GM13977 (cell line): ENCODE measurements around the gene DLG2.
"Not testable (repeated sequence)": the region's sequence is repeated elsewhere in the genome, so short reads cannot be mapped to it uniquely, and the experiment has no call there.

Source experiments
- DNase-seq: peaks from one replicate; pipeline ENCODE4 v3.0.0; 2012; ENCODE audit warnings: low spot score
- CTCF ChIP-seq: IDR thresholded peaks from 2 replicates; pipeline ENCODE4 v1.5.1; 2012; ENCODE audit warnings: mild to moderate bottlenecking, control low read depth; ENCODE audit not compliant: insufficient read depth; ENCODE audit errors: extremely low read depth, missing control alignments
- in situ Hi-C: fragments of 300-500 bp; cut with MboI; formaldehyde crosslinking; loops from one replicate; pipeline ENCODE4 v1.12.0; 2022; ENCODE audit warnings: low sequenced_read_pairs, low pct_unique_long_range_greater_than_20kb, mixed read lengths, inconsistent platforms; ENCODE audit not compliant: unreplicated experiment

The DLG2 gene

DNA sequence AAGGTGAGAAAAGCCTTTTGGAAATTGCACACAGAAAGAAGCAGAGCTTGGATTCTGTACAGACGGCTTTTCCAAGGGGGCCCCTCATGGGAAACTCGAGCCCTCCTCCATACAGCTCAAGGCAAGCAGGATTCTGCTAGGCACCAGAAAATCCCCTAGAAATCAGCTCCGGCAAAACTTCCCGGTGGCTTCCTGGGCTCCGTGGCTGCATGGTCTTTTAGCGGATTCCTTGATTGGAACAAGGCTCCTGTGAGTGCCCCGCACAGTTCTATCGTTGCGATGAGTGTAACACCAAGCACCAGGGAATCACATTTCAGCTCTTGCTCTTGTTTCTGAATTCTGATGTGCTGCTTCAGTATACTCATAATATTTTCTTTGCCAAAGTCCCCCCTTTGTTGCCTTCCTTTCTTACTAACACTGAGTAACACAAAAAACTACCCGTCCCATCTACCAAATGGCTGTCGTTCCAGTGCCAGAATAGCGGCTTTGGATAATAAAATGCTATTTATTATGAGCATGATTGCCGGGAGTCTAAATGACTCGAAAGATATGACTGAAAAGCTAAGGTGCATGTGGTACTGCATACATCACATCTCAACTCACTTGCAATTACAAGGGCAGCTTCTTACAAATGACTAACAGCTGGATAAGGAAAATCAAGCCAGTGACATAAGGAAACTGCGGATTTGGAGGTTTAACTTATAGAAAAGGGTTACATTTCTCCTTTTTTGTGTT is 494.1 kb downstream of the DLG2 start:
- TF ChIP-seq CTCF = no peak
- in situ Hi-C loops = no loop called here

GRCh38 chr11:85127349-85127748 is 499.8 kb downstream of the DLG2 start:
- in situ Hi-C loops = no loop called here

More for the DNA sequence above, 494.1 kb downstream of the DLG2 start:
- DNase-seq = no peak

DNA sequence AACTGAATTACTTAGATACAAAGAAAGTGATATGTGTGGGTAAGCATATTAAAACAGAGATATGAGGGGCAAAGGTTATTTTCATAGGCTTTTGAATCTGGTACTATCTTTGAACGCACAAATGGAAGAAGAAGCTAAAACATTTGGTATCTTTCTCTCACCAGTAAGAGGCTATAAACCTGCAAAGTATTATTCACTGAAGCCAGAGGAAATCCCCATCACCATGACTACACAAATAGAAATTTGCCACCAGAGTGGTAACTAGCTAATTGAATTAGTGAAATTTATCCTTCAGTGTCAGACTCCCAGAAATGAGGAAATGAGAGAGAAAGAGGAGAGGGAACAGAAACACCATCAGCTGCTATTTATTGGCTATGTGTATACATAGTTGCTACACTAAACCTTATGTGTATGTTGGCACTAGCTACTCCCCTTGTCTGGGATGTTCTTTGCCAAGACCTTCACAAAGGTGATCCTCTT is 503.4 kb downstream of the DLG2 start:
- in situ Hi-C loops = no loop called here
- peak; percentile 62 for DNase-seq

More at GRCh38 chr11:85127349-85127748, 499.8 kb downstream of the DLG2 start:
- TF ChIP-seq CTCF = no peak
- no peak for DNase-seq

GRCh38 chr11:85118151-85118550 is 509.0 kb downstream of the DLG2 start:
- no peak for TF ChIP-seq CTCF
- no peak for DNase-seq
- in situ Hi-C loops = no loop called here

More for the DNA sequence above, 503.4 kb downstream of the DLG2 start:
- TF ChIP-seq CTCF = no peak

GRCh38 chr11:85115798-85116197 is 511.3 kb downstream of the DLG2 start:
- in situ Hi-C loops = no loop called here
- no peak for TF ChIP-seq CTCF
- DNase-seq = no peak

DNA sequence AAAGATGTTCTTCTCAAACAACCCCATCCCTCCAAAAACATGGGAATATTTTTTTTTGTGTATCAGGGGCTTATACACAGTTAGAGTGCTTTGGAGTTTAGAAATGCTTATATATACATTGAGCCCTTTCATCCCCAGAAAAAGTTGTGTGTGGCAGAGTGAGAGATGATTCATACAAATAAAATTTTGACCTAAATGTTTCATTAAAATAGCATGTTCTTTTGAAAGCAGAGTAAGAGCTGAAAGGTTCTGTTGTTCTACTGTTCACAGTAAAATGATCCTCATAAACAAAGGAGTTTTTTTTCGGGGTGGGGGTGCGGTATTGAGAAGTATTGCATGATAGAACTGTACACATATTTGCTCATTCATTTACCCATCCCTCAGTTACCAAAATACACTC is 512.4 kb downstream of the DLG2 start:
- TF ChIP-seq CTCF = no peak
- no peak for DNase-seq
- in situ Hi-C loops = no loop called here

DNA sequence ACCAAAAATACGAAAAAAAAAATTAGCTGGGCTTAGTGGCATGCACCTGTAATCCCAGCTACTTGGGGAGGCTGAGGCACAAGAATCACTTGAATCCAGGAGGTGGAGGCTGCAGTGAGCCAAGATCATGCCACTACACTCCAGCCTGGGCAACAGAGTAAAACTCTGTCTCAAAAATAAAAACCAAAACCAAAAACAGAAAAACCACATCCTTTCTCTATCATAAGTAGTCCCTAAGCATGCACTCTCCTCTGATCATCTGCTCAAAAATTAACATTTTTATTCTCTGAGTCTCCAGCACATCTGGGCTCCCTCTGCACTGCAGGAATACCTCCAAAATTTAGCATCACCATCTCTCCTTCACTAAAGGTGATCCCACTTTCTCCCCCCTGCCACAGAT is 516.9 kb downstream of the DLG2 start:
- in situ Hi-C loops, DNase-seq: not testable (repeated sequence)
